Activated T-cell treated with anti-CD3 and anti-CD28 coated beads, Interleukin-2, amount 50 U/mL, for 4 hours (primary cell): Measurements from ENCODE around the gene CHMP1A. TPM values are rescaled to one million over a fixed set of nuclear protein-coding genes. Genes with fewer than 3 reads are reported as not detected.

Source experiments
- ATAC-seq, 2 donors: fragments of 200-7000 bp; cut with Tn5 transposase; one replicate each; pipeline ENCODE4 v1.10.0; 2021
- DNase-seq: peaks from one replicate; pipeline ENCODE4 v3.0.0-alpha.2; 2020
- H3K27me3 Mint-ChIP-seq: one replicate; pipeline ENCODE4 v1.8.0; 2021; ENCODE audit warnings: low read depth, mixed read lengths
- H3K36me3 Mint-ChIP-seq: one replicate; pipeline ENCODE4 v1.8.0; 2022; ENCODE audit warnings: mixed read lengths; ENCODE audit not compliant: insufficient read depth
- H3K4me1 Mint-ChIP-seq: one replicate; pipeline ENCODE4 v1.8.0; 2021; ENCODE audit warnings: low read depth, mixed read lengths
- H3K4me3 Mint-ChIP-seq: one replicate; pipeline ENCODE4 v1.8.0; 2021; ENCODE audit warnings: mild to moderate bottlenecking, moderate library complexity, mixed read lengths
- H3K9me3 Mint-ChIP-seq: one replicate; pipeline ENCODE4 v1.8.0; 2021; ENCODE audit warnings: mixed read lengths
- total RNA-seq, 3 donors: library from RNA; stranded (reverse); gene quantifications; one replicate each; pipeline ENCODE4 v1.2.1, GENCODE V29; 2021

Gene CHMP1A
- total RNA-seq, 3 donors from 2014 or later: 108 to 111 (median 108) TPM

DNA sequence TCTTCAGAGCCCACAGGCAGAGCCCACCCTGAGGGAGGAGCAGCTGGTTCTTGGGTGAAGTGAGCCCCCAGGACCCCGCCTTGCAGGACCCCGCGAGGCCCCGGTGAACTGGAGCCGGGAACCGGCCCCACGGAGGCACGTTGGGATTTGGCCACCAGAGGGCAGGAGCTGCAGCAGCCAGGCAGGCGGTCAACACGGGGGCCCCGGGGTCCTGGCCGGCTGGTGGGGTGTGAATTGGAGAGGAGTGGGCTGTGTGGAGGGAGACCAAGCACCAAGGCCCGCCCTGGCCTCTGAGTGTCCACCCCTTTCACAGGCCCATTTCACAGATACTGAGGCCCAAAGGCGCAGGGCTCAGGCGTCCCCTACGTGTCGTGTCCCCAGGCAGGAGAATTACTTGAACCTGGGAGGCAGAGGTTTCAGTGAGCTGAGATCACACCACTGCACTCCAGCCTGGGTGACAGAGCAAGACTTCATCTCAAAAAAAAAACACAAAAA lies 41.9 kb downstream of the CHMP1A start:
- H3K36me3 Mint-ChIP-seq: no peaks in the 10 kb centered on the region

GRCh38 chr16:89615176-89615575 lies 42.3 kb downstream of the CHMP1A start:
- ATAC-seq (peak in 1 of 2 donors; percentile 34), DNase-seq (no peak)
- Mint-ChIP-seq H3K9me3 (no peaks in the 10 kb centered on the region), H3K27me3 (peaks cover 3% of the 10 kb centered on the region), H3K4me1 (peaks cover 15% of the 10 kb centered on the region), H3K36me3 (no peaks in the 10 kb centered on the region), H3K4me3 (no peak overlapping the region)

More for the DNA sequence above, 41.9 kb downstream of the CHMP1A start:
- H3K27me3 Mint-ChIP-seq: peaks cover 3% of the 10 kb centered on the region
- ATAC-seq (peak; percentile 34 to 56), DNase-seq (peak; percentile 32)
- no peak overlapping the region for H3K4me3 Mint-ChIP-seq
- no peaks in the 10 kb centered on the region for H3K9me3 Mint-ChIP-seq
- H3K4me1 Mint-ChIP-seq: peaks cover 15% of the 10 kb centered on the region

DNA sequence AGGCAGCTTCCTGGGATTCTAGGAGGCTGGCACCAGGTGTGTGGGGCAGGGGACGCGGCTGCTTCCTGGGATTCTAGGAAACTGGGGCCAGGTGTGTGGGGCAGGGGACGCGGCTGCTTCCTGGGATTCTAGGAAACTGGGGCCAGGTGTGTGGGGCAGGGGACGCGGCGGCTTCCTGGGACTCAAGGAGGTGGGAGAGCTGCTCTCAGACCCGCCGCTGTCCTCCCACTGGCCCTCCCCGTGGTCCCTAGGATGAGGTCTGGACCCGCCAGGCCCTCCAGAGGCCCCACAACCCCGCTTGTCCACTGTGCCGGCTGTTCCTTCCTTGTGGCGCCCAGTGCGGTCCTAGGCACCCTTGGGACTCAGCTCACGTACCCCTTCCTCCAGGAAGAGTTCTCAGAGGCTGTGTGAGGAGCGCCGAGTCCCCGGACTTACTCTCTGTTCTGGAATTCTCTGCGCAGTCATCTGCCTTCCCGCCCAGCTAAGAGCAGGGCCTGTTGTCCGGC lies 43.5 kb downstream of the CHMP1A start:
- ATAC-seq (no peak), DNase-seq (no peak)
- H3K9me3 Mint-ChIP-seq: no peaks in the 10 kb centered on the region
- H3K4me3 Mint-ChIP-seq: no peak overlapping the region
- peaks cover 3% of the 10 kb centered on the region for H3K27me3 Mint-ChIP-seq
- H3K36me3 Mint-ChIP-seq: no peaks in the 10 kb centered on the region
- peaks cover 15% of the 10 kb centered on the region for H3K4me1 Mint-ChIP-seq

GRCh38 chr16:89613231-89613953 lies 44.1 kb downstream of the CHMP1A start, which contains the start of gene DPEP1:
Gene DPEP1, plus strand, starts transcription at chr16:89613642. Its CDS starts 16,769 bp downstream, at chr16:89630411.
- ATAC-seq: no peak
- no peaks in the 10 kb centered on the region for H3K9me3 Mint-ChIP-seq
- no peak for DNase-seq
- peaks cover 15% of the 10 kb centered on the region for H3K4me1 Mint-ChIP-seq
- H3K4me3 Mint-ChIP-seq: no peak within 1 kb of the TSS
- peaks cover 3% of the 10 kb centered on the region for H3K27me3 Mint-ChIP-seq
- H3K36me3 Mint-ChIP-seq: no peaks in the 10 kb centered on the region

DNA sequence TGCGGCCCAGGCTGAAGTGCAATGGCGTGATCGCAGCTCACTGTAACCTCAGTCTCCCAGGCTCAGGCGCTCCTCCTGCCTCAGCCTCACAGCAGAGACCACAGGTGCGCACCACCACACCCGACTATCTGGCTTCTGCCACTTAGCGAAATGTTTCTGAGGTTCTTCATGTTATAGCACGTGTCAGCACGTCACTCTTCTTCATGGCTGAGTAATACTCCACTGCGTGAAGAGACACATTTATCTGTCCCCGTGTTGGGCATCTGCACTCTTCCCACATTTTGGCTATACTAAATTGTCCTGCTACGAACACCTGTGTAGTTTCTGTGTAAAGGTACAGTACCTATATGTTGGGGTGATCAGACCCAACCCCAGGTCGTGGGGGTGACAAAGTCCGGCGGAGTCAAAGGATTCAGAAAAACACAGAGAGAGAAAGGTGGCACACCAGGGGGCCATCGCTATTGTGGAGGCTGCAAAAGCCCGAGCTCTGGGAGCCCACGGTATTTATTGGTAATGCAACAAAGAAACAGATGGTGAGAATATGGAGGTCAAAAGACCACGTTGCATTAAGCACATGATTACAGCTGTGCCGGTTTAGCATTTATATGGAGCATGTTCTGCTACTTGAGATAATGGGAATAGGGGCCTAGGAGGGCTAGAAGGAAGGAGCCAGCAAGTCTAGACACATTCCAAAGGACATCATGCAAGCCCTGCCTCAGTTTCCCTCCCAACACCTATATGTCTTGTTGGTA lies 44.9 kb downstream of the CHMP1A start:
- Mint-ChIP-seq H3K9me3 (no peaks in the 10 kb centered on the region), H3K4me1 (peaks cover 15% of the 10 kb centered on the region)

DNA sequence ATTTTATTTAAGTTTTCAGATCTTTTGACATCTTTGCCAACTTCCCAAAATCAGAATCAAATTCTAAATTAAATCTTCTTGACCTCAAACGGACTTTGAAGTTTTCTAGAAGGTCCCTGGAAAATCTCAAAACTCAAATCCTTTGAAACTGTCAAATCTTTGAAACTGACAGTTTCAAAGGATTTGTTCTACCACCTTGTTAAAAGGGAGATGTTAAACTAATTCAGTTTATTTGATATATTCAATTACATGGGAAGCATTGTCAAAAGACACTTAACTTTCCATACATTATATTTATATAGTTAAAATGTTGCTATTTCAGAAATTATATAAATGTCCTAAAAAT lies 47.4 kb downstream of the CHMP1A start:
- peaks cover 3% of the 10 kb centered on the region for H3K4me1 Mint-ChIP-seq
- no peaks in the 10 kb centered on the region for H3K36me3 Mint-ChIP-seq
- ATAC-seq (no peak), DNase-seq (no peak)
- no peaks in the 10 kb centered on the region for H3K9me3 Mint-ChIP-seq
- no peak overlapping the region for H3K4me3 Mint-ChIP-seq
- H3K27me3 Mint-ChIP-seq: peaks cover 3% of the 10 kb centered on the region

More for the DNA sequence above, 44.9 kb downstream of the CHMP1A start:
- no peak overlapping the region for H3K4me3 Mint-ChIP-seq
- no peak for DNase-seq
- H3K27me3 Mint-ChIP-seq: peaks cover 3% of the 10 kb centered on the region
- no peak for ATAC-seq
- no peaks in the 10 kb centered on the region for H3K36me3 Mint-ChIP-seq

DNA sequence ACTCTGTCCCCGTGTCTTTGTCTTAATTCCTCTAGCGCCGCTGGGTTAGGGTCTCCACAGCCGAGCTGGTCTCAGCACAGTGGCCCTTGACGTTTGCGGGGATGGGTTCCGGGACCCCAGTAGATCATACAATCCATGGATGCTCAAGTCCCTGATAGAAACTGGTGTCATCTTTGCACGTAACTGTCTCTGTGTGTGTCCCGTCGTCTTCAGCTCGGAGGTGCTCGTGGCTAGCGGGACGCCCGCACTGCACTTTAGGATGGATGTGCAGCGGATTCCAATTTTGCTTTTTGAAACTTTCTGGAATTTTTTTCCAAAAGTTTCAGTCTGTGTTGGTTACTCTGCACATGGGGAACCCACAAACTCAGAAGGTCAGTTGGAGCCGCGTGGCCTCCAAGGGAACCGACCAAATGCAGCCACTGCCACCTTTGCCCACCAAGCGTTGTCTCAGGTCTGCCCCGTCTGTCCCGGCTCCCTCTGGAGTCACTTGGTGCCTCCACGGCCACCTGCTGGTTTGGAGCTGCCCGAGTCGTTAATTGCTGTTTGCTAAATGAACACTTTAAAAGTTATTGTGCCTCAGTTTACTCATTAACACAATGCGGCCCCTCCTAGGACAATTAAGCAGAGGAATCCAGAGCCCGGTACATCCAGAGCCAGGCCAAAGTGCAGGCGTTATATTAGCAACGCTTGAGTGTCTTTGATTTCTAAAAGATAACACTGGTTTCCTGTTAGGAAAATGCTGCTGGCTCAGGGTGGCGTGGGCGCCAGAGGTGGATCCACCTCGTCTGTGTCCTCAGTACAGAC lies 49.4 kb downstream of the CHMP1A start:
- H3K27me3 Mint-ChIP-seq: peaks cover 4% of the 10 kb centered on the region
- H3K4me3 Mint-ChIP-seq: no peak overlapping the region
- no peaks in the 10 kb centered on the region for H3K36me3 Mint-ChIP-seq
- ATAC-seq: no peak
- peaks cover under 1% of the 10 kb centered on the region for H3K4me1 Mint-ChIP-seq
- no peak for DNase-seq
- no peaks in the 10 kb centered on the region for H3K9me3 Mint-ChIP-seq

DNA sequence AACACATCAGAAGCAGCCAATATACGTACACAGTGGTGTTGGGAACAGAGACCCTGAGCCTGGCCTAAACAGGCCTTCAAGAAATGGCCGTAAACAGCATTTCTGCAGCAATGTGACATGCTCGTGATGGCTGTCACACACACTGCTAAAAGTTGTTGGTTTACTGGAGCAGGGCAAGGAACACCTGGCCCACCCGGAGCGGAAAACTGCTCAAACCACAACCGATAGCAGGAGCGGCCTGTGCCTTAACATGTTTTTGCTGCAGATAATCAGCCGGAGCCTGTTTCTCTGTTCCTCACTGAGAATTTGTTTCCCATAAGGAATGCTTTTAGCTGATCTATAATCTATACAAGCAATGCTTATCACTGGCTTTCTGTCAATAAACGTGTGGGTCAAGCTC lies 50.1 kb downstream of the CHMP1A start:
- Mint-ChIP-seq H3K4me3 (no peak overlapping the region), H3K9me3 (no peaks in the 10 kb centered on the region), H3K36me3 (no peaks in the 10 kb centered on the region), H3K4me1 (peaks cover 7% of the 10 kb centered on the region), H3K27me3 (peaks cover 7% of the 10 kb centered on the region)
- ATAC-seq (no peak), DNase-seq (no peak)

- no peaks in the 10 kb centered on the region for H3K36me3 Mint-ChIP-seq
- peaks cover 4% of the 10 kb centered on the region for H3K27me3 Mint-ChIP-seq
- no peaks in the 10 kb centered on the region for H3K9me3 Mint-ChIP-seq
- H3K4me3 Mint-ChIP-seq: no peak overlapping the region
- DNase-seq (no peak), ATAC-seq (no peak)
- peaks cover 13% of the 10 kb centered on the region for H3K4me1 Mint-ChIP-seq
Measured at GRCh38 chr16:89606006-89606405, 51.5 kb downstream of the CHMP1A start.

- ATAC-seq: no peak
- peaks cover 4% of the 10 kb centered on the region for H3K27me3 Mint-ChIP-seq
- peaks cover 13% of the 10 kb centered on the region for H3K4me1 Mint-ChIP-seq
- no peaks in the 10 kb centered on the region for H3K36me3 Mint-ChIP-seq
- no peak for DNase-seq
- no peaks in the 10 kb centered on the region for H3K9me3 Mint-ChIP-seq
- no peak overlapping the region for H3K4me3 Mint-ChIP-seq
Measured at GRCh38 chr16:89605186-89605970, 52.1 kb downstream of the CHMP1A start.

- no peaks in the 10 kb centered on the region for H3K9me3 Mint-ChIP-seq
- ATAC-seq (no peak), DNase-seq (no peak)
- H3K36me3 Mint-ChIP-seq: no peaks in the 10 kb centered on the region
- H3K27me3 Mint-ChIP-seq: peaks cover 4% of the 10 kb centered on the region
- H3K4me1 Mint-ChIP-seq: peaks cover 13% of the 10 kb centered on the region
- no peak overlapping the region for H3K4me3 Mint-ChIP-seq
Measured at GRCh38 chr16:89604764-89605163, 52.7 kb downstream of the CHMP1A start.

GRCh38 chr16:89602952-89603590 lies 54.4 kb downstream of the CHMP1A start:
- ATAC-seq (no peak), DNase-seq (no peak)
- peaks cover 16% of the 10 kb centered on the region for H3K4me1 Mint-ChIP-seq
- no peaks in the 10 kb centered on the region for H3K36me3 Mint-ChIP-seq
- H3K4me3 Mint-ChIP-seq: no peak overlapping the region
- peaks cover 4% of the 10 kb centered on the region for H3K27me3 Mint-ChIP-seq
- no peaks in the 10 kb centered on the region for H3K9me3 Mint-ChIP-seq

DNA sequence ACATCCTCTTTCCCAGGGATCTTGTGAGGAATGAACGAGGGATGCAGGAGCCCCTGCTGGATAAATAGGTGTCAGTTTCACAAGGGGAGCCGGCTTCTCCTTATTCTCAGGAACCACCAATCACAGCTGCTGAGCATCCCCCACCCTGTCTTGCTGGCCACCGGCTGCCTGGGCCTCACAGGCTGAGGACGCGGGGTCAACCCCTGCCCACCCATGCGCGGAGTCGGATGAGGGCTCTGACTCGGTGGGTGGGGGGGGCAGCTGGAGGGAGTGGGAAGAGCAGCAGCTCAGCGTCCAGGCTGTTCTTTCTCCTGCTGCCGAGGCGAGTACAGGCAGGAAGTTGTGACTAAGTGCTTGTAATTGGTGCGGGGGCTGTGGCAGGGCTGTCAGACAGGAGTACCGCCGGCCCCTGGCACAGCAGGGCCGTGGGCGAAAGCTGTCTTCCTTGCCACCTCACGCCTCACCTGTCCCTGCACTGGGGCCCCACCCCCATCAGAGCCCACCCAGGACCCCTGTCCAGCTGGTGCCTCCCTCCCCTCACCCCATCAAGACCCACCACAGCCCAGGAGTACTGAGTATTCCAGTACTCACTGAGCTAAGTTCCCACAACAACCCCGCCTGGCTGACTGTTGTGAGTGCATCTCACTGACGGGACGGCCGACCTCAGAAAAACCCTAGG lies 55.1 kb downstream of the CHMP1A start:
- Mint-ChIP-seq H3K27me3 (peaks cover 4% of the 10 kb centered on the region), H3K4me1 (peaks cover 16% of the 10 kb centered on the region), H3K36me3 (no peaks in the 10 kb centered on the region), H3K4me3 (no peak overlapping the region), H3K9me3 (no peaks in the 10 kb centered on the region)
- peak; percentile 96 to 98 for ATAC-seq
- DNase-seq: peak; percentile 68
